HG03045 (cell line): ENCODE measurements around the gene ANKFN1.
"Not testable (repeated sequence)": the region's sequence is repeated elsewhere in the genome, so short reads cannot be mapped to it uniquely, and the experiment has no call there.

Experiments used
- ATAC-seq: cut with Tn5 transposase; IDR thresholded peaks from one replicate; pipeline ENCODE4 v1.9.1; 2021; ENCODE audit warnings: mild to moderate bottlenecking, moderate library complexity; ENCODE audit not compliant: unreplicated experiment

The ANKFN1 gene

DNA sequence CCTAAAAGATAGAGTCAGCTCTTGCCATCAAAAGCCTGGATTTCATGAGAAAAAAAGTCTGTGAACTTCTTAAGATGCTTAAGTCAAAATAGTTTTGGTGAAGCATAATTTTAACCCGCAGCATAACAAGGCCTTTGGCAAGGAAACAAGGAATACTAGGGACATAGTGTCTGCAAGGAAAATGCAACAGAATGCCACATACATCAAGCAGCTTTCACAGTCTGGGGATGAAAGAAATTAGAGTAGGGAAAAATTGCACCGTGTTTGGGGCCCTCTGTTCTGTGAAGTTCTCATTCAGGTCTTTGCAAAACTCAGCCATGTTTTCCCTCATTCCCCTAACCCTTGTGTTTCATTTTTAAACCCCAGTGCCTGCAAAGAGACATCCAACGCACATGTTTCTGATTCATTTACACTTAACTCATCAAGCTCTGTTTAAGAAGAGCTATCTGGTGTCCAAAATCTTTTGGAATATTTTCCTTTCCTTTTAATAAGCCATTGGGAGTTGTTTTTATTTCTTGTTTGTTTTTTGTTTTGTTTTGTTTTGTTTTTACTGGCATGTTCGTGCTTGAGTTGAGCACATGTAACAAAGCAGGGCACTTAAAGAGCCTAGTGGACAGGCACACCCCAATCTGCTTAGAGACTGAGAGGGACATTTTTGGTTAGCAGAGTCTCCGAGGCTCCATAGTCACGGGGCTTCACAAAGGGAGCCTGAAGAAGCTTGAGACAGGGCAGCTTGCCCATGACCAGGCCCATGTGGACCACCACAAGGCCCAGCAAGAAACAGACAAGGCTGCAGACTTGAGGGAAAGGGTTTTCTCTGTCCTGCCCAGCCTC is 116.5 kb downstream of the ANKFN1 start:
- ATAC-seq: no peak

GRCh38 chr17:56274491-56274890 is 121.2 kb downstream of the ANKFN1 start:
- no peak for ATAC-seq

- ATAC-seq: no peak
These were observed 131.2 kb downstream of the ANKFN1 start for GRCh38 chr17:56284482-56284881.

DNA sequence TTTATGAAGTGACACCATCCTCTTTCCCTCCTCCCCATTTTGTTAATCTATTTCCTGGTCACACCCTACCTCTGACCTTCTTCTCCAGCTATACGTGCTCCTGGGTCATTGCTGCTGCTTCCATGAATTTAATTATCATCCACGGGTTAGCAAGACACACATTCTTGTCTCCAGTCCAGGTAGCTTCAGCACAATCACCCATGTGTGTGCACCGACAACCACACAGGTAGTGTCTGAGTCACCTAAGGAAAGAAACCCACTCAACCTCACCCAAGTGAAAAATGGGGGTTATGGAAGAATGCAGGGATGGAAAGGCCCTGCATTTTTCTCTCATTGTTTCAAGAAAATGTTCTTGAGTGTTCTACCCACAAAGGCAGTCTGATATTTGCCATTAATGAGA is 135.5 kb downstream of the ANKFN1 start:
- not testable (repeated sequence) for ATAC-seq

GRCh38 chr17:56289321-56289720 is 136.0 kb downstream of the ANKFN1 start:
- ATAC-seq: no peak

- ATAC-seq: no peak
These were observed 137.0 kb downstream of the ANKFN1 start for GRCh38 chr17:56290101-56290801.

DNA sequence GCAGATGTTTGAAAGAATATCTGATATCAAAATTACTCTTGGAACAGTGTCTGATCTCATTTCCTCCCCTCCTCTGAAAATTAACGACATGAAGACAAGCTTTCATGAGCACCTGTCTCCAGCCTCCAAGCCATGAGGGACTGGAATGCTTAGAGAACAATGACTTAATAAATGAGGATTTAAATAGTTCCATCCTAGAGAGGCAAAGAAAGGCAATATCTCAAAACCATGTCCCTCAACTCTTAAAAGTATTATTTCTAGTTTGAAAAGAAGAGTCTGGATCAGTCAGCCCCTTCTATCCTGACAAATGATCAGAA is 137.5 kb downstream of the ANKFN1 start:
- ATAC-seq: no peak

DNA sequence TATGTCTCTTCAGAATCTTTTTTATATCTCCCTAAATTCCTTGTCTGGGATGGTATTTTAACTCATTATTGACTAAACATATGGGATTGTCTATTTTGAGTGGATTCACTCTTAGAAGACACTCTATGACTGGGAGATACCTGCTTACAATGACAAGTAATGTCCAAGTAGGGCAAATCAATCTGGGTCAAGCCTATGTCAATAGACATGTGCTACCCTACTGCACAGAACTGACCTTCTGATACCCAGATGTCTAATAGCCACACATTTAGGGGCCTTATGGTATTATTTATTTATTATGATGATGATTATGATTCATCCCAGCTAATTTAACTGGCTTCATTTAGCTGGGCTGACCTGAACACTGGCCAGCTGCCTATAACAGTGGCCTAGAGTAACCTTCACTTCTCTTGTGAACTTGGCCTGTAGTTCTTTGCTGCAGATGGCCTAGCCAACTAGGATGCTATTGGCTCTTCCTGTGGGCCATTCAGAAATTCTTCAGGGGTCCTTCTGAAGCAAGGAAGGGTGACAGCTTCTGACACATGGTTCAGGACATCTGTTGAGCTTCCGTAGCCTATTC is 138.0 kb downstream of the ANKFN1 start:
- ATAC-seq: no peak

GRCh38 chr17:56292010-56292409 is 138.7 kb downstream of the ANKFN1 start:
- no peak for ATAC-seq

- ATAC-seq: no peak
These were observed 139.3 kb downstream of the ANKFN1 start for GRCh38 chr17:56292578-56292977.

- ATAC-seq: no peak
These were observed 143.9 kb downstream of the ANKFN1 start for GRCh38 chr17:56297184-56297583.

GRCh38 chr17:56298846-56299245 is 145.6 kb downstream of the ANKFN1 start:
- no peak for ATAC-seq

DNA sequence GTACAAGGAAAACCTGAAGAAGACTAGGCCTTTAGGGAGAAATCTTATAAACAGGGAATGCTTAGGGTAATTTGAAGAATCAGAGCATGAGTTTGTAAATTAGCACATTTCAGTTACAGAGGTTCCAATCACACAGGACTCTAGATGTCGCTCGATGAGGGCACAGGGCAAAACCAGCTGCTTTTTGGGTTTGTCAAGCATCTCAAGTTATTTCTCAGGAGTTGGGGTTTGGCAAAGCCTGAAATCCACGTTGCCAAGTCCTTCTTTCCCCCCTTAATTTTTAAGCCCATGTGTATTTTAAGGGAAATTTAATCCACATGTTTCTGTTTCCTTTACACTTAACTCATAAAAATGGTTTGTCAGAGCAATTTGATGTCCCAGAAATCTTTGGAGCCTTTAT is 146.9 kb downstream of the ANKFN1 start:
- no peak for ATAC-seq

DNA sequence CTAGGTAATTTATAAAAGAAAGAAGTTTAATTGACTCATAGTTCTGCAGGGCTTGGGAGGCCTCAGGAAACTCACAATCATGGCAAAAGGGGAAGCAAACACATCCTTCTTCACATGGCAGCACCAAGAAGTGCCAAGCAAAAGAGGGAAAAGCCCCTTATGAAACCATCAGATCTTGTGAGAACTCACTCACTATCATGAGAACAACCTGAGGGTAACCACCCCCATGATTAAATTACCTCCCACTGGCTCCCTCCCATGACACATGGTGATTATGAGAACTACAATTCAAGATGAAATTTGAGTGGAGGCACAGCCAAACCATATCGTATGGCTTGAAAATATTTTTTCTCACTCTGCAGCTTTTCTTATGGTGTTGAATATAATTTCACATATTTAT is 151.7 kb downstream of the ANKFN1 start:
- ATAC-seq: no peak

DNA sequence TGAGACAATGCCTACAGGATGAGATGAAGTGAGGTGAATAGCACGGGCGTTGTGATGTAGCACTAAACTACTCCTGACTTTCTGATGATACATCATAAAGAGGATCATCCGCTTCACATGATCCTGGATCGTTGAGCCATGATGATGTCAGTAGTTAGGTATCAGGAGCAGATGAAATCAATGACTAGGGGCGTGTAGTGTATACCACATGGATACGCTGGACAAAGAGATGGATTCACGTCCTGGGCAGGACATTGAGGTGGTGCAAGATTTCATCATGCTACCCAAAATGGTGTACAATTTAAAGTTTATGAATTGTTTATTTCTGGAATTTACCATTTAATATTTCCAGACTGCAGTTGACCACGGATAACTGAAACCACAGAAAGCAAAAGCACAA is 156.6 kb downstream of the ANKFN1 start:
- no peak for ATAC-seq

- ATAC-seq: no peak
These were observed 157.5 kb downstream of the ANKFN1 start for GRCh38 chr17:56310782-56311181.

DNA sequence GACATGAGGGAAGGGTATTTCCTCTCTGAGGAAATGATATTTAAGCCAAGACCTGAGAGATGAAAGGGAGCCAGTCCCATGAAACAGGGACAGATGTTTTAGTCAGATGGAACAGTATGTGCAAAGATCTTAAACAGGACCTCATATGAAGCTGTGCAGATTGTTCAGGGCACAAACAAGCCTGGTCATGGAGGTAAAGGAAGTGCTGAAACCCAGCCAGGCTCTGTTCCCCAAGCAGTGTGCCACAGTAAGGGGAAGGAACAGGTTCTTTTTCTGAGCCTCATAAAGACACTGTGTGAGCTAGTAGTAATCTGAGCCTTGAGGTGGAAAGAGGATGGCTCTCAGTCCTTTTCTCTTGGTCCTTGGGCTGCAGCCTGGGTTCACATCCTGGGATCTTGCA is 159.9 kb downstream of the ANKFN1 start:
- no peak for ATAC-seq

GRCh38 chr17:56314026-56314425 is 160.8 kb downstream of the ANKFN1 start:
- no peak for ATAC-seq

- ATAC-seq: no peak
These were observed 161.8 kb downstream of the ANKFN1 start for GRCh38 chr17:56314984-56315602.

DNA sequence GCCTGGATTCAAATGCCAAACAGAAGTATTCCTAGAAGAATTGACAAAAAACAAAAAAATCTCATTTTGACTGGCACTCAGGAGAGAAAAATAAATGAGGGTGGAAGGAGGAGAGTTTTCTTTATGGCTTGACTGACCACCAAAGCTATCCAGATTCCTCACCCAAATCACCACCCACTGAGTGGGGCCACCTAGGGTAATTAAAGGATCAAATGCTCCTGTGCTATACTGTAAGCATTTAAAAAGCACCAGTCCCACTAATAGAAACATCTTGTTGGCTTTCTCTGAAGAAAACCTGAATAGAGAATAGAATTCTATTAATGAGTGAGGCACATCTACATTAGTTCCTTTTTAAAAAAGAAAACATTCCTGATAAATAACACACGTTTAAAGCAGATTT is 163.3 kb downstream of the ANKFN1 start:
- no peak for ATAC-seq

DNA sequence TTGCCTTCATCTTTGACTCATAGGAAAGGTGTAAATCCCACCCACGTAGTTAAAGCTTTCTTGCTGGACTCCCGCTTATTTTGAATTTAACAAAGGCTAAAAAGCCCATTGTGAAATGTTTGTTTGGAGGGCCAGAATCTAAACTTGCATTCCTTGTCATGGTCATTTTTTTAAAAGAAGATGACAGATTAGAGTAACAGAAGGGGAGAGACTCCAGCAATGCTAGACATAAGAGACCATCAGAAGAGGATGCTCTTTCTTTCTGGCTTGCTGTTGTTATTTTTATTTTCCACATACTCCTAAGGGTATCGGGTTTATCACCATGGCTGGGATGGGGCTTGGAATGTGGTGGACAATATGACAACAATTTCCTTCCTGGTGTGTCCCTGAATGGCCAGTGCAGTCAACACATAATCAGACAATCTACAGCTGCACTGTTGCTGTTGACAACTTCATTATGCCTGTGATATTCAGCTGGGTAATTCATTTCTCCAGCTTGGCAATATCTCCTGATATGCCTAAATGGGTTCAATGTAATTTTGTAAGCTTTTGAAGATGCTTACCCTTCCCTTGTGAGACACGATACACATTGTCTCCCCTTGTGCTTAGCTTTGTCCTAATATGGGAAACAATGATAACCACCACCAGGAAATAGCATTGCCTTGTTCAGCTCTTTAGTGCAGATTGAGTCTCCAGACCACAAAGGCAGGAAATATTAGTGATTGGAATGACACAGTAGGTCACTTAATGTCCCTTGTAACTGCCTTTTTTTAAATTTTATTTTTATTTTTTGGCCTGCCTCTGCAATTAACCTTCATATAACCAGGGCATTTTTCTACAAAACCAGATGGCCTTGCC is 164.3 kb downstream of the ANKFN1 start:
- no peak for ATAC-seq
